GM19025 (cell line): ENCODE data around the gene CAPN5.

ENCODE experiments used
- ATAC-seq: cut with Tn5 transposase; IDR thresholded peaks from one replicate; pipeline ENCODE4 v1.9.1; 2021; ENCODE audit warnings: mild to moderate bottlenecking, low read depth, moderate library complexity; ENCODE audit not compliant: unreplicated experiment

Gene CAPN5

GRCh38 chr11:77144857-77145428 is 78.2 kb downstream of the CAPN5 start:
- ATAC-seq = no peak

- no peak for ATAC-seq
Observed at GRCh38 chr11:77146261-77147035, 79.7 kb downstream of the CAPN5 start.

- no peak for ATAC-seq
Observed at GRCh38 chr11:77147036-77147315, 80.2 kb downstream of the CAPN5 start.

GRCh38 chr11:77147668-77148321 is 81.0 kb downstream of the CAPN5 start:
- no peak for ATAC-seq

GRCh38 chr11:77148963-77149715 is 82.4 kb downstream of the CAPN5 start:
- no peak for ATAC-seq

- no peak for ATAC-seq
Observed at GRCh38 chr11:77149716-77150392, 83.1 kb downstream of the CAPN5 start.

GRCh38 chr11:77150836-77151235 is 84.1 kb downstream of the CAPN5 start:
- ATAC-seq = no peak

GRCh38 chr11:77151804-77152509 is 85.2 kb downstream of the CAPN5 start:
- ATAC-seq = no peak

- no peak for ATAC-seq
Observed at GRCh38 chr11:77152846-77153245, 86.1 kb downstream of the CAPN5 start.

- ATAC-seq = no peak
Observed at GRCh38 chr11:77153276-77154185, 86.8 kb downstream of the CAPN5 start.

- no peak for ATAC-seq
Observed at GRCh38 chr11:77154381-77155081, 87.8 kb downstream of the CAPN5 start.

- ATAC-seq = no peak
Observed at GRCh38 chr11:77155082-77155475, 88.3 kb downstream of the CAPN5 start.

- ATAC-seq = no peak
Observed at GRCh38 chr11:77155556-77156130, 88.9 kb downstream of the CAPN5 start.

GRCh38 chr11:77156396-77157195 is 89.8 kb downstream of the CAPN5 start:
- ATAC-seq = no peak

- no peak for ATAC-seq
Observed at GRCh38 chr11:77158041-77158695, 91.4 kb downstream of the CAPN5 start.

GRCh38 chr11:77159219-77159936 is 92.6 kb downstream of the CAPN5 start:
- ATAC-seq = no peak
